WI38 (cell line): ENCODE data around the gene BAIAP3.

Experiments
- H3K4me3 ChIP-seq: 2 replicates; pipeline ENCODE4 v1.5.1; 2011; ENCODE audit warnings: low read depth, mild to moderate bottlenecking, control low read depth, low read length
- CTCF ChIP-seq: IDR thresholded peaks from 2 replicates; pipeline ENCODE4 v1.5.1; 2012; ENCODE audit warnings: low read depth, mild to moderate bottlenecking, control low read depth, low read length

Gene BAIAP3

GRCh38 chr16:1338119-1338730 is 4.8 kb downstream of the BAIAP3 start:
- TF ChIP-seq CTCF, result peak; percentile 27; the same call in 1 of the 2 replicates
- H3K4me3 ChIP-seq, result no peak overlapping the region

- no peak for TF ChIP-seq CTCF
- H3K4me3 ChIP-seq, result no peak overlapping the region
These were observed 5.6 kb downstream of the BAIAP3 start for GRCh38 chr16:1338855-1339675.

GRCh38 chr16:1340730-1341494 is 7.5 kb downstream of the BAIAP3 start:
- TF ChIP-seq CTCF, result no peak
- no peak overlapping the region for H3K4me3 ChIP-seq

- H3K4me3 ChIP-seq, result no peak overlapping the region
- no peak for TF ChIP-seq CTCF
These were observed 8.3 kb downstream of the BAIAP3 start for GRCh38 chr16:1341495-1342420.

GRCh38 chr16:1342526-1343427 is 9.3 kb downstream of the BAIAP3 start:
- H3K4me3 ChIP-seq, result no peak overlapping the region
- no peak for TF ChIP-seq CTCF
